Measurements from ENCODE around the gene KRT24. TPM values are rescaled to one million over a fixed set of nuclear protein-coding genes. Genes with fewer than 3 reads are reported as not detected.

KRT24 gene
- total RNA-seq, result not detected in 2 replicates

GRCh38 chr17:40703652-40704051 lies at the start of gene KRT24:
KRT24 (minus strand) TSS chr17:40703752; CDS start chr17:40703693, 59 bp downstream.

DNA sequence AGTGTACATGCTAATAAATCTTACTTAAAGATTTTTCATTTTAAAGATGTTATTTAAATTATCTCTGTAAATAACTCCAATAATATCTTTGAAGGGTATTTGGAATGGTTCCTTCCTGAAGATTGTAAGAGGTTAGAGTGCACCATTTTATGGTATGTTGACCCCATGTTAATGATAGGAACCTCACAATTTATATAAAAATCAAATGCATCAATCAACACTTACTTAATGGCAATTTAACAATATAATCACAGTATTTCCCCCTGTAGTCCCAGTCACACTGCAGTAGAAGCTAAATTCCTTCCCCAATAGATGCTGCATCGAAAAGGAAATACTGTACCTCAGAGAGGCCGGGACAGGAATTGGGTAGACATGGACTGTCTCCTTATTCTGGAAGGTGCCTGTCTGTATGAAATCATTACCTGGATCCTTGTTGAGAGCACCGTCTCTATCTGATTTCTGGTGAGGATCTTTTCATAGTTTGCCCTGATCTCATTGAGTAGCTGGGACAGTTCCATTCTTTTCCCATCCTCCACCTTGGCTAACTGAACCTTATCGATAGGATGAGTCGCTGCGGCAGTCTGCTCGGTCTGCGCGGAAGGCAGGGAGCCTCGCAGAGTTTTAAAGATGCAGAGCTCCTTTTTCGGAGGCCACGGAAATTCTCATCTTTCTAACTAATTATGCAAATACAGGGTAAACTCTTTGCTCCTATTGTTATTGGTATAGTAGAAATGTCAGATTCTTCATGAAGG lies 38.8 kb downstream of the KRT24 start, which contains the start of gene KRT222:
KRT222 (minus strand) TSS at position 596 of the 752 bp plus-strand sequence; CDS start at position 518, 78 bp downstream.

Other genes starting within 250 kb of the KRT24 start
- gene TNS4, start 202.1 kb downstream of the KRT24 start, total RNA-seq, result under 0.01 TPM in 2 replicates
- gene CCR7, start 138.3 kb downstream of the KRT24 start, total RNA-seq, result under 0.01 and 0.09 TPM in 2 replicates
- 76.9 and 81.0 TPM in 2 replicates for gene SMARCE1, start 55.9 kb downstream of the KRT24 start, total RNA-seq
- gene KRT222, start 38.6 kb downstream of the KRT24 start, total RNA-seq, result 0.09 TPM in 1 of 2 replicates, not detected in the other
- not detected in 2 replicates for gene KRT25, start 51.6 kb upstream of the KRT24 start, total RNA-seq
- not detected in 2 replicates for gene KRT26, start 68.4 kb upstream of the KRT24 start, total RNA-seq
- not detected in 2 replicates for gene KRT27, start 78.8 kb upstream of the KRT24 start, total RNA-seq
- not detected in 2 replicates for gene KRT28, start 96.2 kb upstream of the KRT24 start, total RNA-seq
- gene KRT10, start 118.9 kb upstream of the KRT24 start, total RNA-seq, result 1.9 and 2.4 TPM in 2 replicates
- gene KRT12, start 163.5 kb upstream of the KRT24 start, total RNA-seq, result not detected in 2 replicates
- not detected in 2 replicates for gene KRT20, start 181.5 kb upstream of the KRT24 start, total RNA-seq
- gene KRT23, start 233.9 kb upstream of the KRT24 start, total RNA-seq, result under 0.01 and 0.46 TPM in 2 replicates

Data from smooth muscle cell of bladder (primary cell).